ENCODE measurements around the gene SNX4.
A peak's percentile ranks its signal among the peaks of the same experiment; 100 is the strongest.

SNX4 gene

DNA sequence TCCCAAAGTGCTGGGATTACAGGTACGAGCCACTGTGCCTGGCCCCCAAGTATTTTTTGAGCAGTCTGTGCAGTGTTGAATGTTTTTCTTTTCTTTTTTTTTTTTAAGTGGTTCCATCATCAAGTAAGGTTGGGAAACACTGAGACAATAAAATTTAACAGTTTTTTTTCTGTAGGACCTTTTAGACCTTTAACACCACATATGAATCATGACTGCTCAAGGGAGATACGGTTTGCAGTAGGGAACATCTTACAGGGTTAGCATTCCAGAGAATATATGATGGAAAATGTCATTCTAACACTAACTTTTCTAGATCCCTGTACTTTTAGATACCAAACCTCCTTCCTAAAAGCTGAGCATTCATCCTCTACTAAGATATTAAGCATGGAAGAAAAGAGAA lies 41.7 kb downstream of the SNX4 start:
- in situ Hi-C loops (cut with HindIII; ENCODE audit: low pct_ligation_motif_present, low pct_unique_long_range_greater_than_20kb, low sequenced_read_pairs) = no loop called here
- DNase-seq = no peak

DNA sequence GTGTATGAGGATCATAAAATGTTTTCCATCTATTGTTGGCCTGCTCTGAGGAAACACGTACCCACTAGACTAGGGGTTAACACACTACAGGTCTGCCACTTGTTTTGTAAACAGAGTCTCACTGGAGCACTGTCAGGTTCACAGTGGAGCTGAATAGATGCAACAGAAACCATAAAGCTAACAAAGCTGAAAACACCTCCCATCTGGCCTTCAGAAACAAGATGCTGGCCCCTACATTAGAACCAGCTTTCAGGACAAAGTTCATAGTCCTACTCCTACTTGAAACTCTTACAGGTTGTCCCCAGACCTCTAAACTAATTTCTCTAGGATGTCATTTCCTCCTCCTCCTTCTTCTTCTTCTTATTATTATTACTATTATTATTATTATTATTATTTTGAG lies 42.3 kb downstream of the SNX4 start:
- in situ Hi-C loops (cut with HindIII; ENCODE audit: low pct_ligation_motif_present, low pct_unique_long_range_greater_than_20kb, low sequenced_read_pairs) = no loop called here
- DNase-seq = no peak

DNA sequence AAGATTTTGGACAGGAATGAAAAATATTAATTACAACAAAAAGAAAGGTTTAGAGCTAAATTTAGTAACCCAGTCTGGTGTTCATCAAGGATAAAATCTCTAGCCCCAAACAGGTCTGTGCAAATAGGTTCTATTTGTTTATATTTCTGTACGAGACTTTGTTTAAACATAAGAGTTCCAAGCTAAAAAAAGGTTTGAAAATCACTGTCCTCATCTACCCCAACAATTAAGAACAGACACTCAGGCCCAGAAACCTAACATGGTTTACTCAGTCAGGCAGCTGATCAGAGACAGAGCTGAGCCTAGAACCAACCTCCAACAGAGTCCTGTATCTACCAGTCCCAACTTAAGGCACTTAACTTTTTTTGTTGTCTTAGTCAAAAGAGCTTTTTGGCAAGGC lies 49.3 kb downstream of the SNX4 start:
- in situ Hi-C loops (cut with HindIII; ENCODE audit: low pct_ligation_motif_present, low pct_unique_long_range_greater_than_20kb, low sequenced_read_pairs) = no loop called here

DNA sequence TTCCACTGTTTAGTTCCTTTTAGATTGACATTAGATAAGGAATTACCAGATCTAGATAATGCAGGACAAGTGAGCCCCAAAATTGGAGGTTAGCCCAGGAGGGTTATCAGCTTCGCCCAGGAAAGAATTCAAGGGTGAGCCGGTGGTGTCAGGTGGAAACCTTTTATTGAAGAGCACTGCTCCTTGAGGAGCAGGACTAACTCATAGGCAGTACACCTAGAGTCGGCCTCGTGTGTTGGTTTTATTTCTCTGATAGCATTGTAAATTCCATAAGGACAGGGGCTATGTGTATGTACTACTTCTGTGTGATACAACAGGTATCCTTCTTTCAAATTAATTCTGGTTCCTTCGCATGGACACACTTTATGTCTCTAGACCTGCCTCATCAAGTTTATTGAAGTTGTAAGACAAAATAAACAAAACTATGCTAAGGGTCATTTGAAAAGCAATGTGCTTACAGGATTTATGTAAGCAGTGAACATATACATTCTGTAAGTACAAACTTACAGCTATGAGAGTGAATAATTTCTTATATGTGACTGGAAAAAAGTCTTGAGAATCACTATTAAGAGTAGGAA lies 57.2 kb downstream of the SNX4 start:
- in situ Hi-C loops (cut with HindIII; ENCODE audit: low pct_ligation_motif_present, low pct_unique_long_range_greater_than_20kb, low sequenced_read_pairs) = no loop called here
- DNase-seq = no peak

More for the DNA sequence above, 49.3 kb downstream of the SNX4 start:
- DNase-seq = no peak

DNA sequence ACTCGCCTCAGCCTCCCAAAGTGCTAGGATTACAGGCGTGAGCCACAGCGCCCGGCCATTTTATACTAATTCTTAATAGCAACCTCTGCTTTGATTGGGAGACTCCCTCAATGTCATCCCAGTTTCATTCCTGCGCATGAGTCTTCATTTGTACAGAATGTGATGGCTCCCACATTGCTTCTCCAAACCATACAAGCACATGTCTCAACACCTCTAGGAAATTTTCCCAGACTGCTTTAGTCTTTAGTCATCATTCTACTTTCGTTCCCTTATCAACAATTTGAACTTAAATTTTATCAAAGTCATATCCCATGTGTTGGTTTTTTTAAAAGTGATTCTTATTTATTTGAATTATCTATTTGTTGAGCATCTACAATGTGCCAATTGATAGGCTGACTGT lies 58.1 kb downstream of the SNX4 start:
- in situ Hi-C loops (cut with HindIII; ENCODE audit: low pct_ligation_motif_present, low pct_unique_long_range_greater_than_20kb, low sequenced_read_pairs) = no loop called here
- no peak for DNase-seq

DNA sequence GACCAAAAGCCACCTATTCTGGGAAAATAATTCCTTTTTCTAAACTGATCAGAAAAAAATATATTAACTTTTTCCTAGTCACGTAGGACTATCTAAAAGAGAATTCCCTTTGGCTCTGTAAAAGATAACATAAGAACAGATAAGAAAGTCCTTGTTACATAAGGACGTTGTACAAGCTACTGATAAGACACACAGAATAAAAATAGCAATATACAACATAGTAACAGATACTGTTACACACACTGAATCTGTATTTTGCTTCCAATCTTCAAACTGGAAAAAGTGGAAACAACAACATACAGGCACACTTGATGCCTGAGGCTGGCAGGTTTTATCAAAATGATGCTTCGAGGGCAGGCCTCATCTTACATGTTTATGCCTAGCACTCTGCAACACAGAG lies 59.8 kb downstream of the SNX4 start:
- DNase-seq = no peak
- in situ Hi-C loops (cut with HindIII; ENCODE audit: low pct_ligation_motif_present, low pct_unique_long_range_greater_than_20kb, low sequenced_read_pairs) = no loop called here

DNA sequence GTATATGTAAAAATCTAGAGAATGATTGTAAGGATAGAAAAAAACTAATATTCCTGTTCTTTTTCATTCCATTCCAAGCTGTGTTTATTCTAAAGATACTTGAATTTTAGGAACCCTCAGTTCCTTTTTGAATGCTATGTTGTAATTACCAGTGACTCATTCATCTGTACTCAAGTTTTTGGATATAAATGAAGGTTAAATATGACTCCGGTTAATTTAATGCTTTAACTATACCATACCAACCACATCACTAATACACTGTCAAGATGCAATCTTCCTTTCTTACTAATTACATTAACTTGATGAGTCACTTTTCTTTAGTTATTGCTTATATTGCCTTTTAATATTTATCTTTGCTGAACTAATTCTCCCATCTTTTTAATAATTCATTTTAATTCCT lies 76.1 kb downstream of the SNX4 start:
- DNase-seq = no peak
- in situ Hi-C loops (cut with HindIII; ENCODE audit: low pct_ligation_motif_present, low pct_unique_long_range_greater_than_20kb, low sequenced_read_pairs) = no loop called here

DNA sequence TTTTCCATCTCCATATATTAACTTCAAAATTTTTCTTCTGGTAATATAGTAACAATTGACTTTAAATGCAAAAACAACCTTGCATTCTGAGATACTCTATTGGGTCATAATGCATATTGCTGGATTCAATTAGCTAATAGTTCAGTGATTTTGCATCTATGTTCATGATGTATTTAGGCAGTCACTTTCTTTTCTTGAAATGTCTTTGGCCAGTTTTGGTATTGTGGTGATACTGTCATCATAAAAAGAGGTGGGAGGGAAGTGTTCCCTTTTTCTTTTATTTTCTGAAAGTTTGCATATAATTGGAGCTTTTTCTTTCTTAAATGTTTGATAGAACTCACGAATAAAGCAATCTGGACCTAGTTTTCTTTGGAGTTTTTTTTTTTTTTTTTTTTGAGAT lies 77.5 kb downstream of the SNX4 start:
- no peak for DNase-seq
- in situ Hi-C loops (cut with HindIII; ENCODE audit: low pct_ligation_motif_present, low pct_unique_long_range_greater_than_20kb, low sequenced_read_pairs) = no loop called here

DNA sequence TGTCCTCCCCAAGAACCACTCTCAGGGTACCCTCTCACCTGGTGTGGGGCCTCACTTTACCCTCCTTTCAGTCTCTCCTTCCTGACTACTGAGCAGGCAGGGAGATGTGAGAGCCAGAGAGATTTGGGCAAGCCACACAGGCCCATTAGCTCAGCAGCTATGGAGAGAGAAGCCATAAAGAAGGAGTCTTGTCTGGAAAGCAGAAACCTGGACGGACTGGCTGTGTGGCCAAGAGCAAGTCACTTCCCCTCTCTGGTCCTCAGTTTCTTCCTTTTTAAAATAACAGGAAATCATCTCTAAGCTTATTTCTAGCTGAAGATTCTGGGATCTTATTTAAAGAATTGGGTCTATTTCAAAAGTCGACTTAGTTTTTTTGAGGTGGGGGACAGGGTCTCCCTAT lies 79.0 kb downstream of the SNX4 start:
- no peak for DNase-seq
- in situ Hi-C loops (cut with HindIII; ENCODE audit: low pct_ligation_motif_present, low pct_unique_long_range_greater_than_20kb, low sequenced_read_pairs) = no loop called here

DNA sequence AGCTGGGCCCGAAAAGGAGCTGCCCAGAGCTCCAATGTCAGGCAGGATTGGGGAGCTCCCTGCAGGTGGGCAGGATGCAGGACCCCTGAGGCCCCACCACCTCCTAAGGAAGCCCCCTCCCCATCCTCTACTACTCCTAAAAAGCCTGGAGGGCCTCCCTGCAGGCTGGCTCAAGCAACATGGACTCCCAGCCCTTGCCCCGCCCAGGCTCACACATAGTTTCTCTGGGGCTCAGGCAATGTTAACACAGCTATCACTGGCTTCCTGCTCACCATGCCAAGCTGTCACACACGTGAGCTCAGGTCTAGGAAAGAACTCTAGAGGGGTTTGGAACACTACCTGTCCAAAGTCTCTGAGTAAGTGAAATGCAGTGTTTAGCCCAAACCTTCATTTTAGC lies 79.4 kb downstream of the SNX4 start:
- DNase-seq = no peak
- in situ Hi-C loops (cut with HindIII; ENCODE audit: low pct_ligation_motif_present, low pct_unique_long_range_greater_than_20kb, low sequenced_read_pairs) = no loop called here

DNA sequence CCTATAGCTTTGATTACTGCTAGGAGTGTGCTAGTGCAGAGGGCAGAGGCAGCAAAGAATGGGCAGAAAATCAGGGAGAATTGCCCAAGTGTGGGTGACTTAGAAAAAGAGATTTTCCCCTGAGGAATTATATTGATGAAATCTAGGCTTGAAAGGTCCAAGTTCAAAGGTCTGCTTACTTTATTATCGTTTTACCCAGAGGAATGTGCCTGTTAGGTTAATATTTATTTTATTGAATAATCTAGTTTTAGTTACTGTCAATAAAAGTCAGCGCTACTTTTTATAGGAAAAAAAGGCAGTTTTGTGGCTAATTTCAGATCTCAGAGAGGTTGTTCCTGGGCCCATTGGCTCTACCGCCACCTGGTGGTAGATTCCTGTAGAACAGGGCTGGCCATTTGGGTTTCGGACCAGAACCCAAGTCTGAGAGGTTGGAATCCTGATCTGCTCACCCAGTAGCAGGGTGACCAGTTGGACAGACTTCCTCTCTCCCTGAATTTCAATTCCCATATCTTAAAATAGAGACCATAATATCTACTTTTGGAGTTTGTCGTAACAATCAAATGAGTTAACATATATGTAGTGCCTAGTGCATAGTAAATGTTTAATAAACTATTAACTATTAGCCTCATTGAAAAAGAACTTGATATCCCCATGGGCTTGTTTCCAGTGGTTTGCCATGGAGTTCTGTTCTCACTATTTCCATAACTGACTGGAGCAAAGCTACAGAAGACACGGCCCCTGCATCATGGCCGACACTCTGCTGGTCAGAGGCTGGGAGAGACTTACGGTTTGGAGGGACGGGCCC lies 82.2 kb downstream of the SNX4 start:
- in situ Hi-C loops (cut with HindIII; ENCODE audit: low pct_ligation_motif_present, low pct_unique_long_range_greater_than_20kb, low sequenced_read_pairs) = no loop called here
- DNase-seq = peak; percentile 44

DNA sequence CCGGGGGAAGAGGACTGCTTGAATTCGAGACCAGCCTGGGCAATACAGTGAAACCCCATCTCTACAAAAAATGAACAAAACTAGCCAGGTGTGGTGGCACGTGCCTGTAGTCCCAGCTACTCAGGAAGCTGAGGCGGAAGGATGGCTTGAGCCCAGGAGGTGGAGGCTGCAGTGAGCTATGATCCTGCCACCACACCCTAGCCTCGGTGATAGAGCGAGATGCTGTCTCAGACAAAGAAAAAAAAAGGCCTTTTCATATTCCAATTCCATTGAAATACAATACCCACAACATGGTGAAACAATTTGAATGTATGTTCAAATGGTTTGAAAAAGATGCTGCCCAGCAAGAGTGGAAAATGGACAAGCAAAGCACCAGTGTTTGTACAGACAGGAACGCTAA lies 83.1 kb downstream of the SNX4 start:
- DNase-seq = no peak
- in situ Hi-C loops (cut with HindIII; ENCODE audit: low pct_ligation_motif_present, low pct_unique_long_range_greater_than_20kb, low sequenced_read_pairs) = no loop called here

DNA sequence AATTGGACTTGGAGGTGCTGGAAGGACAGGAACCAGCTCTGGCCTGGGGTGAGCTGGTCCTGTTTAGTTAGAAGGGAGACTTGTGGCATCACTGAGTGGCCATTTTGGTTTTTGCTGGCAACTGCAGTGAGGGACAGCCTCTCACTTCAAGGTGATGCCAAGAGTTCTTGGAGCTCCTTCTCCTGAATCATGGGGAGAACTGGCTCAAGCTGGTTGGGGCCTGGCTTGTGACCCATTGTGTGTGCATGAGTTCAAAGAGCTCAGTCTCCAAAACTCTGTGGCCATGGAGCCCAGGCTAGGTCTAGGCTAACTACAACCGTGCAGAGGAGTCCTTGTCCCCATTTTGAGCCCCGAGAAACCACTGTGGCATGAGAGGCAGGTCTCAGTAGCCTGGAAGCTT lies 84.8 kb downstream of the SNX4 start:
- in situ Hi-C loops (cut with HindIII; ENCODE audit: low pct_ligation_motif_present, low pct_unique_long_range_greater_than_20kb, low sequenced_read_pairs) = no loop called here

DNA sequence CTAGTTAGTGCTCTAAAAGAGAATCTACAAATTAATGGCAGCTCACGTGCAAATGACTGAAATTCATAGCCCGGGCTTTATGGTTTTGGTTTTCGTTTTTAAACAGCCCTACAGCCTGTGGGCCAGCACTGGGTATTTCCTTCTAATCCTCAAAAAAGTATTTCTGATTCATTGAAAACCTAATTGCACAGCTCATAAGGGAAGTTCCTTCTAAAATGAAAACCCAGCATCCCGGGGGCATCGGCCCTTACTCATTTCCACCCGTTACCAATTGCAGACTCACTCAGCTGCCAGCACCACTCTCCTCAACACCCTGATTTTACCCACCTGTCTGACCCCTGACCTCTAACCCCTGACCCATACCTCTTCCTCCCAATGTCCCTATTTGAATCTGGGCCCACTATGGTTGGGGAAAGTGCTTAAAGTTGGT lies 85.4 kb downstream of the SNX4 start:
- in situ Hi-C loops (cut with HindIII; ENCODE audit: low pct_ligation_motif_present, low pct_unique_long_range_greater_than_20kb, low sequenced_read_pairs) = no loop called here

More for the DNA sequence above, 84.8 kb downstream of the SNX4 start:
- no peak for DNase-seq

DNA sequence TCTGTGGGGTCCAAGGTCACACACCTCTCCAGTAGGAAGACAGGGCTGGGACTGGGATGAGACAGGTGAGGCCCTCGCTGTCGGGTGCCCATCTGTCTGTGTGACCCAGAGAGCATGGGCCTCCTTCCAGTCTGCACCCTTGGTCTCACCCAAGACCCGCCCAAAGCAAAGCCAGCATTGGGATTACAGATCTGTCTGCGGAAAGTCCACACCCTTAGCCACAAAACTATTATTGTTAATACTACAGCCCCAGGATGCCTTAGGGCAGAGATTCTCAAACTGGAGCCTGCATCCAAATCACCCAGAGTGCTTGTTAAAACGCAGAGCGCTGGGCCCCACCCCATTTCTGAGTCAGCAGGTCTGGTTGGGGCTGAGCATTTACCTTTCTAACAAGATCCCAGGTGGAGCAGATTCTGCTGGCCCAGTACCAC lies 86.4 kb downstream of the SNX4 start:
- DNase-seq = no peak
- in situ Hi-C loops (cut with HindIII; ENCODE audit: low pct_ligation_motif_present, low pct_unique_long_range_greater_than_20kb, low sequenced_read_pairs) = no loop called here

More for the DNA sequence above, 85.4 kb downstream of the SNX4 start:
- no peak for DNase-seq

DNA sequence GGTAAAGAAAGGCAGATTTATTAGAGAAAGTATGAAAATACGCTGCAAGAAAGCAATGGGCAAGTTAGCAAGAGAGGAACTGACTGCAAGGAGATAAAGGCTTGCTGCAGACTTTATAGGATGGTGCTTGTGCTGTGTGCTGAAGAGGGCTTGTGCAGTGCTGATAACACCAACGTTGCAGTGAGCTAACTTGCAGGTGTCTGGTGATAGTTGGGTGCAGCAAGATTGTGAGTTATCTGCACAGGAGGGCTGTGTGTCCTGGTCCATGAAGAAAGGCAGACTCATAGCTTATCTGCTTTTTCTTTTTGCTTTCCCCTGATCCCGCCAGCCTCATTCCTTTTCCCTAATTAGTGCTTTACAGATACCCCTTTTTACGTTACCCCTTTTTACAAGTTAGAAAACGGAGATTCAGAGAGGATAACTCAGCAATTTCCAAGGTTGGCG lies 86.9 kb downstream of the SNX4 start:
- in situ Hi-C loops (cut with HindIII; ENCODE audit: low pct_ligation_motif_present, low pct_unique_long_range_greater_than_20kb, low sequenced_read_pairs) = no loop called here
- no peak for DNase-seq

DNA sequence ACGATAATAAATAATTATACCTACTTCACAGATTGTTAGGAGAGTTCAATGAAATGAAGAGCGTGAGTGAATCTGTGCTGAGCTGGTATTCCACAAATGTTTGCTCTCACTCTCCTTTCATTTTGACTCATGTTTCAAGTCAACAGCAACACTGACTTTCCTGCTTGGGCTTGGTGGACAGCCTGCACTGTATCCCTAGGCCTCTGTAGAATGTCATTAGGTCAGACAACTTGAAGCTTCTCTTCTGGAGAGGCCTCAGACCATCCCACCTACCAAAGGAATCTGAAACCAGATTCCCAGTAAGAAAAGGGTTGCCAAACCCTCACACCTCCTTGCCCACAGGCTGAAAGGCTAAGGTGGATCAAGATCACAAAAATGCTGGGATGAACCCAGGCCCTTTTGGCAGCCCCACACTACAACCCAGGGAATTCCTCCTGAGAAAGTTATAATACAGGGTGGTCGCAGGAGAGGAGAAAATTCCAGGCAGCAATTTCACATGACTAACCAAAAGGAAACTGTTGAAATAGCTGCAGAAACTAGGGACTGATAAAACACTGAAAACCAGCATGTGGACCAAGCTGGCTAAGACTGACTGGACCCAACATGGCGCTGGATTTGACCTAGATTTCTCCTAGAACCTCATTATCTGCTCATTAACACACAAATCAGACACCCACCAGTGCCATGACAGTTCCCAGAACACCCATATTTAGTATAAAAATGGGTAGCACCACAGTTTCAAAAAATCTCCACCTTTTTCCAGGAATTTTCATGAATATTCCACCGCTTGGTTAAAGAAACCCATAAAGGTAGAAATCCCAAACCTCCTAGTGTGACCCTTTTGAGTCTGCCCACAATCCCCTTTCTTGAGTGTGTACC lies 87.9 kb downstream of the SNX4 start:
- in situ Hi-C loops (cut with HindIII; ENCODE audit: low pct_ligation_motif_present, low pct_unique_long_range_greater_than_20kb, low sequenced_read_pairs) = no loop called here
- DNase-seq = no peak

DNA sequence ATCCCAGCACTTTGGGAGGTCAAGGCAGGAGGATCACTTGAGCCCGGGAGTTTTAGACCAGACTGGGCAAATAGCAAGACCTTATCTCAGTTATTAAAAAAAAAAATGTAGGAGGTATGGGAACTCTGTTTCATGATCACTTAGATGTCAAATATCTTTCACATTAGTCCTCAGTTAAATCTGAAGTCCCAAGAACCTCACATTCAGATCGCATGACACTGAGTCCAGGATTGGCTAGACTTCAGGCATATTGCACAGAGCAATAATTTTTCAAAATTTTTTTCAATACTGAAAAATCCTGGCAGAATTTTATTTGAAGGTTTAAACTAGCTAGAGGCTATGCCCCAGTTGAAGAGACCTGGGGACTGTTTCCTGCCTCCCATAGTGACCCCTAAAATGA lies 88.6 kb downstream of the SNX4 start:
- in situ Hi-C loops (cut with HindIII; ENCODE audit: low pct_ligation_motif_present, low pct_unique_long_range_greater_than_20kb, low sequenced_read_pairs) = no loop called here
- DNase-seq = no peak

DNA sequence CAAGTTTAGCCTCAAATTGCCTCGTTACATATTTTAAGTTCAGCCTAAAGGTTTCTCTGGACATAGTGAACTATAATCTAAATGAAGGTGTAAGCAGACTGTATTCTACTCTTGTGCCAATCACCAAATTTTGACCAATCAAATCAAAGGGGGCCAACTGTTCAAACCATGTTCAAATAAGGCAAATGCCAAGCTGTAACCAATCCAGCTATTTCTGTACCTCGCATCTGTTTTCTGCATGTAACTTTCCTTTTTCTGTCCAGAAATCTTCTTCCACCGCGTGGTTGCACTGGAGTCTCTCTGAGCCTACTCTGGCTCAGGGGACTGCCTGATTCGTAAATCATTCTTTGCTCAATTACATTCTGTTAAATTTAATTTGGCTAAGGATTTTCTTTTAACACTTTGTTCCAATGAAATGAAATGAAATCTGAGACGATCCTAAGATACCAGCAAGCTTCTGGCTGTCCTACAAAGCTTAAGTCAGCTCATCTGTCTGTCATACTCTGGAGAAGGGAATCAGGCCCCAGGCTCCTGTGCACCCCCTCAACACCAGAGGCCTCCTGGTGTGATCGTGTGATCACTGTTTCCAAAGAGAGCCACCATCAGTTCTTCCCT lies 91.7 kb downstream of the SNX4 start:
- DNase-seq = no peak
- in situ Hi-C loops (cut with HindIII; ENCODE audit: low pct_ligation_motif_present, low pct_unique_long_range_greater_than_20kb, low sequenced_read_pairs) = no loop called here

Data from ACHN (cell line).